ENCODE results near the gene ARHGDIG.
A peak's percentile ranks its signal among the peaks of the same experiment; 100 is the strongest.
"Not testable (repeated sequence)": the region's sequence is repeated elsewhere in the genome, so short reads cannot be mapped to it uniquely, and the experiment has no call there.

Gene ARHGDIG

DNA sequence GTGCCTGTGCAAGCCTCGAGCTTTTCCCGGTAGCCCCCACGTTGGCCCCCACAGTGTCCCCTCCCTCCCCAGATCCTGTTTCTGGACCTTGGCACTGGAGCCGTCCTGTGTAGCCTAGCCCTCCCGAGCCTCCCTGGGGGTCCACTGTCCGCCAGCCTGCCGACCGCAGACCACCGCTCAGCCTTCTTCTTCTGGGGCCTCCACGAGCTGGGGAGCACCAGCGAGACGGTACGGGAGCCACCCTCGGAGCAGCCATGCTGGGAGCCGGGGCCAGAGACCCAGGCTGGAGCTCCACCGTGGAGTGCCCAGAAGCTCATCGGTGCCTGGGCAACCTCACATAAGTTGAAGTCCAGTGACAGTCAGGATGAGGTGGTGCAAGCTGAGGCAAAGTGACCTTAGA lies 16.4 kb upstream of the ARHGDIG start:
- DNase-seq: no peak
- peaks cover 4% of the 10 kb centered on the region for H3K27me3 Mint-ChIP-seq (ENCODE audit: low read depth, poor library complexity)
- no peaks in the 10 kb centered on the region for H3K4me1 Mint-ChIP-seq
- no peak overlapping the region for H3K4me3 Mint-ChIP-seq
- H3K9me3 Mint-ChIP-seq: no peaks in the 10 kb centered on the region
- peaks cover 22% of the 10 kb centered on the region for H3K36me3 Mint-ChIP-seq (ENCODE audit: low read depth)
- no peak overlapping the region for H3K27ac Mint-ChIP-seq
- no peak for TF ChIP-seq CTCF (IDR thresholded peaks at IDR 0.05)

GRCh38 chr16:264440-264951 lies 15.9 kb upstream of the ARHGDIG start:
- H3K9me3 Mint-ChIP-seq: no peaks in the 10 kb centered on the region
- DNase-seq: no peak
- TF ChIP-seq CTCF (IDR thresholded peaks at IDR 0.05): no peak
- peaks cover under 1% of the 10 kb centered on the region for H3K27me3 Mint-ChIP-seq (ENCODE audit: low read depth, poor library complexity)
- H3K4me1 Mint-ChIP-seq: no peaks in the 10 kb centered on the region
- H3K36me3 Mint-ChIP-seq (ENCODE audit: low read depth): peaks cover 17% of the 10 kb centered on the region
- no peak overlapping the region for H3K27ac Mint-ChIP-seq
- H3K4me3 Mint-ChIP-seq: no peak overlapping the region

GRCh38 chr16:265002-265529 lies 15.3 kb upstream of the ARHGDIG start:
- Mint-ChIP-seq H3K27me3 (ENCODE audit: low read depth, poor library complexity) (peaks cover 6% of the 10 kb centered on the region), H3K36me3 (ENCODE audit: low read depth) (peaks cover 17% of the 10 kb centered on the region), H3K4me3 (no peak overlapping the region), H3K27ac (peak overlapping the region; percentile 89), H3K9me3 (no peaks in the 10 kb centered on the region), H3K4me1 (no peaks in the 10 kb centered on the region)
- no peak for DNase-seq
- no peak for TF ChIP-seq CTCF (IDR thresholded peaks at IDR 0.05)

GRCh38 chr16:265711-266110 lies 14.7 kb upstream of the ARHGDIG start:
- H3K36me3 Mint-ChIP-seq (ENCODE audit: low read depth): peaks cover 13% of the 10 kb centered on the region
- H3K9me3 Mint-ChIP-seq: no peaks in the 10 kb centered on the region
- TF ChIP-seq CTCF (IDR thresholded peaks at IDR 0.05): no peak
- H3K27me3 Mint-ChIP-seq (ENCODE audit: low read depth, poor library complexity): peaks cover 6% of the 10 kb centered on the region
- no peak overlapping the region for H3K4me3 Mint-ChIP-seq
- peak overlapping the region; percentile 89 for H3K27ac Mint-ChIP-seq
- DNase-seq: no peak
- no peaks in the 10 kb centered on the region for H3K4me1 Mint-ChIP-seq

GRCh38 chr16:266258-267164 lies 13.9 kb upstream of the ARHGDIG start:
- no peak for TF ChIP-seq CTCF (IDR thresholded peaks at IDR 0.05)
- Mint-ChIP-seq H3K9me3 (no peaks in the 10 kb centered on the region), H3K4me3 (no peak overlapping the region), H3K36me3 (ENCODE audit: low read depth) (peaks cover 11% of the 10 kb centered on the region), H3K4me1 (no peaks in the 10 kb centered on the region), H3K27me3 (ENCODE audit: low read depth, poor library complexity) (peaks cover 9% of the 10 kb centered on the region), H3K27ac (no peak overlapping the region)
- no peak for DNase-seq

- Mint-ChIP-seq H3K27me3 (ENCODE audit: low read depth, poor library complexity) (peaks cover 16% of the 10 kb centered on the region), H3K27ac (peak overlapping the region; percentile 70)
- not testable (repeated sequence) for H3K36me3 Mint-ChIP-seq (ENCODE audit: low read depth); H3K9me3 Mint-ChIP-seq; H3K4me3 Mint-ChIP-seq; H3K4me1 Mint-ChIP-seq; DNase-seq
These were observed 12.8 kb upstream of the ARHGDIG start for GRCh38 chr16:267562-267961.

Measured in nephron progenitor cell (in vitro differentiated cells).